ENCODE results near the gene MSRB2. TPM values are rescaled to one million over a fixed set of nuclear protein-coding genes. Genes with fewer than 3 reads are reported as not detected.
"Not testable (repeated sequence)": the region's sequence is repeated elsewhere in the genome, so short reads cannot be mapped to it uniquely, and the experiment has no call there.

The MSRB2 gene
- total and polyA plus RNA-seq, 12 donors = 57.1 to 230 (median 175) TPM

DNA sequence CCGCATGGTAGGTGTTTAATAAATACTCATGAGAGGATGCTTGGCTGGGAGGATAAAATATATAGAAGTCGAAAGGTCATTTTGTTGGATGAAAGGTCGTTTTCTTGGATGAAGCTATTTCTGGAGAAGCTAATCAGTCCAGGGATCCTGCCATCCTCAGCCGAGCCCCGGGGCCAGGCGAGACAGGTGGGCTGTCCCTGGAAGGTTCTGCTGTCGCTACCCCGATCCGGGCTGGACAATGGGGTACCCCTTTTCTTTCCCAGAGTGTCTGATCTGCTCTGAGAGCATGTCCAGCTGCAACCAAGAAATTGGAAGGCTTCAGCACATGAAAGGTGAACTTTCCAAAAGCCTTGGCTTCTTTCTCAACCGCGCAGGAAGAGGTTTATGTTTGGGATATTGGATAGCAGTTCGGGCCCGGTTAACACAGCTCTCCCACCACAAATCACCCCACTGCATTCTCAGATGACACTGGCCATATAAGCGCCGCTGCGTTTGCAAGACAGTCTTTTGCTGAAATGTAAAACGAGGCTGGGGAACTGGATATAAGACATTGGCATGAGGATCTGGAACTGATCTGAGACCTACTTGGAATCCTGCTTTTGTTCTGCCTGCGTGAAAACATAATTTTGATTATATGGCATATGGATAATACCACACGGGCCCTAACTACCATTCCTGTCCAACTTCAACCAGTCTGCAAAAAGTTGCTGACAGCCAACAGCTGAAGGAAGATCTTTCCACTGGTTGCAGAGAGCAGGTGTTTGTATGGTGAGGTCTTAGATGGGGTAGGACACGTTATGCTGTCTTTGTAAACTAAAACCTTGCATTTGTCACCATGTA lies 31.2 kb upstream of the MSRB2 start:
- no peak for ATAC-seq
- no peak for DNase-seq
- H3K4me1 ChIP-seq = peaks cover 5 to 29% (median 15%) of the 10 kb centered on the region in 9 donors
- H3K4me3 ChIP-seq = no peak overlapping the region
- TF ChIP-seq, protein P1, sequence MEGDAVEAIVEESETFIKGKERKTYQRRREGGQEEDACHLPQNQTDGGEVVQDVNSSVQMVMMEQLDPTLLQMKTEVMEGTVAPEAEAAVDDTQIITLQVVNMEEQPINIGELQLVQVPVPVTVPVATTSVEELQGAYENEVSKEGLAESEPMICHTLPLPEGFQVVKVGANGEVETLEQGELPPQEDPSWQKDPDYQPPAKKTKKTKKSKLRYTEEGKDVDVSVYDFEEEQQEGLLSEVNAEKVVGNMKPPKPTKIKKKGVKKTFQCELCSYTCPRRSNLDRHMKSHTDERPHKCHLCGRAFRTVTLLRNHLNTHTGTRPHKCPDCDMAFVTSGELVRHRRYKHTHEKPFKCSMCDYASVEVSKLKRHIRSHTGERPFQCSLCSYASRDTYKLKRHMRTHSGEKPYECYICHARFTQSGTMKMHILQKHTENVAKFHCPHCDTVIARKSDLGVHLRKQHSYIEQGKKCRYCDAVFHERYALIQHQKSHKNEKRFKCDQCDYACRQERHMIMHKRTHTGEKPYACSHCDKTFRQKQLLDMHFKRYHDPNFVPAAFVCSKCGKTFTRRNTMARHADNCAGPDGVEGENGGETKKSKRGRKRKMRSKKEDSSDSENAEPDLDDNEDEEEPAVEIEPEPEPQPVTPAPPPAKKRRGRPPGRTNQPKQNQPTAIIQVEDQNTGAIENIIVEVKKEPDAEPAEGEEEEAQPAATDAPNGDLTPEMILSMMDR (IDR thresholded peaks at IDR 0.05) = no peak
- WGBS, 2 donors = 88 to 89% methylated on average over 20 of the region's 20 CpGs
- intact Hi-C loops (cut with DNase I) = loop anchor here in 3 of 10 donors (10.0 kb wide), 3 partner anchors 449 to 1059 kb away; partner anchors contain the start of gene DNAJC1 (in 2 of the 3)
- H3K9me3 ChIP-seq = peaks cover 0 to 10% (median 5%) of the 10 kb centered on the region in 11 donors
- H3K27me3 ChIP-seq = no peaks in the 10 kb centered on the region
- no peak overlapping the region for H3K27ac ChIP-seq
- H3K36me3 ChIP-seq = no peaks in the 10 kb centered on the region

DNA sequence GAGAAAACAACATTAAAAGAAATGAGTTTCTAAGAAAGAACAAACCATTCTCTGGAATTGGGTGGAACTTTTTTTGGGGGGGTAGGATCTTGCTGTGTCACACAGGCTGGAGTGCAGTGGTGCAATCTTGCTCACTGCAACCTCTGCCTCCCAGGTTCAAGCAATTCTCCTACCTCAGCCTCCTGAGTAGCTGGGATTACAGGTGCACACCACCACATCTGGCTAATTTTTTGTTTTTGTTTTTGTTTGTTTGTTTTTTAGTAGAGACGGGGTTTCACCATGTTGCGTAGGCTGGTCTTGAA lies 30.6 kb upstream of the MSRB2 start:
- intact Hi-C loops (cut with DNase I) = loop anchor here in 7 of 10 donors (5.0 to 10.0 kb wide), 6 partner anchors 72 to 1072 kb away; partner anchors contain the start of gene DNAJC1 (in 2 of the 7)
- 90 to 97% methylated on average over 2 of the region's 2 CpGs for WGBS, 2 donors

DNA sequence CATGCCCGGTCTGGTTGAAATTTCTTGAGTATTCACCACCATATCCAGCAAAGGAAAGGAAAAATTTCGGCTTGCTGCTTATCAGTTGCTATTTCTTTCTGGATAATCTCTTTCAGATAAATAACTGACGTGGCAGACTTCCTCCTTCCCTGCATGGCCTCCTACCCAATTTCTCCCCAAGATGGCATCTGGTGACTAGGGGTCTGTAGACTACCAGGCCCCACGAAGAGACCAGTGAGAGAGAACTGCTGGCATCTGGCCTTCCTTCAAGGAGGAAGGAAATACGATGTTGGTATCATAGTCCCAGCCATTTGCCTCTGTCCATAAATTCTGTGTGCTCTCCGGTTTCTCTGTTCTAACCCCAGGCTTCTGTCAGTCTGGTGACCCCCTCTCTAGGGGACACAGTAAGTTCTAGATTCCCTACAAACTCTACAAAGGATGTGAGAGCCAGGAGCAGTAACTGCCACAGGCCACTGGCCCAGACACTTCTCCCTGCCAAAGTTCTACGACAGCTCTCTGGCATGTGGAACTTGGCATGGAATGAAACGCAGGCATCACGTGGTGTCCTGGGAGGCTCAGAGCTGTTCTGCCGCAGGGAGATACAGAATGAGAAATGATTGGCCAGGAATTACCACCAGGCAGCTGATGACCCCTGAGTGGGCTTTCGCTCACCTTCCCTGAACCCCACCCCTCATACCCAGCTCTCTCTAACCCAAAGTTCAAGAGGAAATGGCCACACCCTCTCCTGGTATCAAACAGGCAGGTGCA lies 30.0 kb upstream of the MSRB2 start:
- Histone ChIP-seq H3K4me3 (no peak overlapping the region), H3K27ac (peak overlapping the region in 6 of 10 donors; percentile 32 to 76 (median 40)), H3K27me3 (no peaks in the 10 kb centered on the region), H3K36me3 (no peaks in the 10 kb centered on the region), H3K4me1 (peaks cover 5 to 29% (median 15%) of the 10 kb centered on the region in 9 donors), H3K9me3 (no peaks in the 10 kb centered on the region)
- whole genome bisulfite sequencing, 2 donors = 26 to 29% methylated on average over 11 of the region's 11 CpGs
- intact Hi-C loops (cut with DNase I) = loop anchor here in 7 of 10 donors (5.0 to 10.0 kb wide), 6 partner anchors 73 to 1073 kb away; partner anchors contain the start of gene DNAJC1 (in 2 of the 7)
- DNase-seq (peak; percentile 58 to 82), ATAC-seq (peak; percentile 92 to 98 (median 96))
- TF ChIP-seq, protein P1 (IDR thresholded peaks at IDR 0.05) = no peak

More for the DNA sequence above, 30.6 kb upstream of the MSRB2 start:
- H3K27me3 ChIP-seq, H3K9me3 ChIP-seq, H3K36me3 ChIP-seq, DNase-seq, H3K4me3 ChIP-seq, ATAC-seq: not testable (repeated sequence)
- H3K27ac ChIP-seq = peak overlapping the region in 1 of 10 donors; percentile 74
- H3K4me1 ChIP-seq = peaks cover 5 to 29% (median 15%) of the 10 kb centered on the region in 9 donors

DNA sequence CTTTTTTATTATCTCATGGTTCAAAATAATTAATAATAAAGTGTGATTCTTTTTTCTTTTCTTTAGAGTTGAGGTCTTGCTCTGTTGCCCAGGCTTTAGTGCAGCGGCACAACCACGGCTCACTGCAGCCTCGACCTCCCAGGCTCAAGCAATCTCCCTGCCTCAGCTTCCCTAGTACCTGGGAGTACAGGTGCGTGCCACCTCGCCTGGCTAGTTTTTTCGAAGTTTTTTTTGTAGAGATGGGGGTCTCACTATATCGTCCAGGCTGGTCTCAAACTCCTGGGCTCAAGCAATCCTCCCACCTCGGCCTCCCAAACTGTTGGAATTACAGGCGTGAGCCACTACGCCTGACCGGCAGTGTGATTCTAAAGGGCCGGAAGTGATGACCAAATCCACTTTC lies 28.0 kb upstream of the MSRB2 start:
- no peak overlapping the region for H3K4me3 ChIP-seq
- H3K27me3 ChIP-seq = no peaks in the 10 kb centered on the region
- WGBS, 2 donors = 91 to 94% methylated on average over 12 of the region's 12 CpGs
- no peaks in the 10 kb centered on the region for H3K9me3 ChIP-seq
- TF ChIP-seq, protein P1 (IDR thresholded peaks at IDR 0.05) = no peak
- peak overlapping the region in 2 of 10 donors; percentile 6 to 21 for H3K27ac ChIP-seq
- intact Hi-C loops (cut with DNase I) = loop anchor here in 7 of 10 donors (5.0 to 10.0 kb wide), 6 partner anchors 75 to 1075 kb away; partner anchors contain the start of gene DNAJC1 (in 2 of the 7)
- H3K36me3 ChIP-seq = no peaks in the 10 kb centered on the region
- no peak for ATAC-seq
- H3K4me1 ChIP-seq = peaks cover 5 to 29% (median 15%) of the 10 kb centered on the region in 9 donors
- no peak for DNase-seq

Data from heart right ventricle (tissue), 16 donors.